K562 (cell line): ENCODE data around the gene RPS6KA4. TPM values are rescaled to one million over a fixed set of nuclear protein-coding genes. Genes with fewer than 3 reads are reported as not detected.

ENCODE experiments used
- ATAC-seq: fragments of 200-7000 bp; cut with Tn5 transposase; 3 replicates; pipeline ENCODE4 v1.9.1; 2020; ENCODE audit warnings: moderate library complexity
- BruUV-seq: library from RNA; stranded (reverse); fragments of 400-500 nt; replicated peaks from 2 replicates; lab custom pipeline; 2021; lab: Mats Ljungman, UMichigan
- CTCF ChIA-PET: fragments of 300-600 bp; formaldehyde crosslinking; extraction: SDS; loops from one replicate; lab custom pipeline; 2021; ENCODE audit warnings: low intra/inter-chr PET ratio; lab: Yijun Ruan, JAX
- POLR2A ChIA-PET: fragments of 300-600, 350-650 bp; sonication (Branson Sonifier 250); formaldehyde crosslinking; extraction: SDS; loops from one replicate; lab custom pipeline; 2021; ENCODE audit warnings: antibody characterized with exemption, inconsistent platforms; lab: Yijun Ruan, JAX
- DNase-seq, 4 experiments: peaks; one replicate each; pipeline versions ENCODE4 v3.0.0 to v3.0.0-alpha.2; 2011 to 2018; ENCODE audit warnings: low spot score in 3 of 4, mixed read lengths in 3 of 4; ENCODE audit errors: extremely low read depth in 1 of 4
- FAIRE-seq: peaks from 2 replicates; lab custom pipeline; 2011; peaks lifted over from hg19 to GRCh38; lab: Jason Lieb, UNC
- H2AFZ ChIP-seq: 2 replicates; pipeline ENCODE4 v1.6.0; 2011; ENCODE audit warnings: low read depth, low read length, control low read depth, inconsistent platforms
- H3K27ac ChIP-seq: fragments of 200-600 bp; 3 replicates; pipeline ENCODE4 v1.8.0; 2011; ENCODE audit warnings: low read depth, mild to moderate bottlenecking, control low read depth, inconsistent platforms, low read length, moderate library complexity, mixed read lengths; ENCODE audit errors: extremely low read depth
- H3K27me3 ChIP-seq, 2 experiments: fragments of 300-600 bp in 1 of 2; 2 replicates in 1 of 2; 3 replicates in 1 of 2; pipeline versions ENCODE4 v1.6.0 to v1.8.0; 2011; ENCODE audit warnings: inconsistent platforms in 2 of 2, low read length in 2 of 2, mild to moderate bottlenecking in 1 of 2, mixed read lengths in 1 of 2, moderate library complexity in 1 of 2; ENCODE audit not compliant: control insufficient read depth in 2 of 2, insufficient read depth in 2 of 2
- H3K36me3 ChIP-seq: fragments of 300-600 bp; 3 replicates; pipeline ENCODE4 v1.8.0; 2011; ENCODE audit warnings: mild to moderate bottlenecking, low read length, inconsistent platforms; ENCODE audit not compliant: control insufficient read depth, insufficient read depth
- H3K4me1 ChIP-seq, 2 experiments: fragments of 200-600 bp in 1 of 2; replicated peaks in 1 of 2; 2 replicates in 1 of 2; 3 replicates in 1 of 2; pipeline versions ENCODE4 v1.5.1 to v1.8.0; 2011; ENCODE audit warnings: inconsistent platforms in 2 of 2, low read length in 2 of 2, mild to moderate bottlenecking in 1 of 2, mixed read lengths in 1 of 2, moderate library complexity in 1 of 2; ENCODE audit not compliant: control insufficient read depth in 2 of 2, insufficient read depth in 2 of 2
- H3K4me2 ChIP-seq: 2 replicates; pipeline ENCODE4 v1.6.1; 2011; ENCODE audit warnings: low read length, control low read depth, inconsistent platforms, mixed read lengths; ENCODE audit not compliant: insufficient read depth
- H3K4me3 ChIP-seq: fragments of 200-600 bp; sonication (generic), shearing (Covaris generic); 2 replicates; pipeline ENCODE4 v1.5.1; 2016; ENCODE audit warnings: control low read depth, inconsistent platforms
- H3K79me2 ChIP-seq: fragments of 200-600 bp; 3 replicates; pipeline ENCODE4 v1.8.0; 2011; ENCODE audit warnings: low read length, inconsistent platforms; ENCODE audit not compliant: control insufficient read depth, insufficient read depth
- H3K9ac ChIP-seq, 2 experiments: 2 replicates each; pipeline versions ENCODE4 v1.6.0 to v1.6.1; 2011; ENCODE audit warnings: low read depth in 2 of 2, low read length in 2 of 2, control low read depth in 1 of 2, inconsistent platforms in 1 of 2, mild to moderate bottlenecking in 1 of 2, mixed read lengths in 1 of 2; ENCODE audit not compliant: insufficient read depth in 1 of 2
- H3K9me1 ChIP-seq: one replicate; pipeline ENCODE4 v1.6.0; 2011; ENCODE audit warnings: inconsistent platforms, mild to moderate bottlenecking, low read length, moderate library complexity; ENCODE audit not compliant: control insufficient read depth, insufficient read depth
- H3K9me3 ChIP-seq: replicated peaks from 2 replicates; pipeline ENCODE4 v1.5.1; 2011; ENCODE audit warnings: low read depth, low read length, inconsistent platforms; ENCODE audit not compliant: control insufficient read depth, insufficient read depth
- H4K20me1 ChIP-seq: replicated peaks from 2 replicates; pipeline ENCODE4 v1.6.1; 2011; ENCODE audit warnings: low read length, inconsistent platforms, mixed read lengths; ENCODE audit not compliant: control insufficient read depth, insufficient read depth
- ARID3A ChIP-seq: IDR thresholded peaks from 2 replicates; pipeline ENCODE4 v1.6.1; 2012; ENCODE audit warnings: low read depth, low read length, improper control_type of control experiment, borderline replicate concordance
- BCOR ChIP-seq: fragments of 450-650 bp; IDR thresholded peaks from 2 replicates; pipeline ENCODE4 v1.6.1; 2016
- CAMTA2 ChIP-seq: fragments of 250-450 bp; sonication (Bioruptor Pico); conservative IDR thresholded peaks from 2 replicates; pipeline ENCODE4 v1.5.1; 2022
- CBX3 ChIP-seq, 2 experiments: IDR thresholded peaks; 1 replicate in 1 of 2; 2 replicates in 1 of 2; pipeline ENCODE4 v1.6.1; 2012; ENCODE audit warnings: inconsistent platforms in 2 of 2, low read length in 2 of 2, borderline replicate concordance in 1 of 2, control low read depth in 1 of 2
- EP400 ChIP-seq: fragments of 450-650 bp; IDR thresholded peaks from 2 replicates; pipeline ENCODE4 v1.6.1; 2017; ENCODE audit warnings: antibody characterized with exemption, mild to moderate bottlenecking, moderate library complexity
- EZH2 ChIP-seq: IDR thresholded peaks from 2 replicates; pipeline ENCODE4 v1.6.1; 2012; ENCODE audit warnings: low read depth, mild to moderate bottlenecking, inconsistent platforms, low read length, borderline replicate concordance
- FOXA1 ChIP-seq: fragments of 450-650 bp; IDR thresholded peaks from 2 replicates; pipeline ENCODE4 v1.6.1; 2016; ENCODE audit warnings: mild to moderate bottlenecking, borderline replicate concordance
- KDM1A ChIP-seq, 2 experiments: fragments of 450-650 bp; IDR thresholded peaks; 2 replicates each; pipeline ENCODE4 v1.6.1; 2016; ENCODE audit warnings: mild to moderate bottlenecking in 2 of 2
- KDM5B ChIP-seq: fragments of 200-600 bp; sonication (generic); IDR thresholded peaks from 2 replicates; pipeline ENCODE4 v1.6.1; 2012; ENCODE audit warnings: low read depth, mild to moderate bottlenecking, moderate library complexity, low read length, control low read depth, inconsistent platforms; ENCODE audit not compliant: insufficient replicate concordance
- KLF13 ChIP-seq: fragments of 450-650 bp; IDR thresholded peaks from 2 replicates; pipeline ENCODE4 v1.6.1; 2016; ENCODE audit warnings: missing genetic modification characterization, low read depth, mild to moderate bottlenecking, missing compliant biosample characterization, moderate library complexity, borderline replicate concordance
- MCM5 ChIP-seq: fragments of 450-650 bp; IDR thresholded peaks from 2 replicates; pipeline ENCODE4 v1.6.1; 2016; ENCODE audit warnings: low read depth
- NFRKB ChIP-seq: fragments of 450-650 bp; IDR thresholded peaks from 2 replicates; pipeline ENCODE4 v1.6.1; 2016; ENCODE audit warnings: low read depth
- NFYB ChIP-seq: IDR thresholded peaks from 2 replicates; pipeline ENCODE4 v1.6.1; 2011; ENCODE audit warnings: mild to moderate bottlenecking, moderate library complexity; ENCODE audit not compliant: insufficient read length; ENCODE audit errors: extremely low read depth
- NR3C1 ChIP-seq: sonication (generic); formaldehyde crosslinking; IDR thresholded peaks from 2 replicates; pipeline ENCODE4 v1.8.1; 2022; ENCODE audit warnings: missing genetic modification reagents
- PHTF2 ChIP-seq: fragments of 250-450 bp; sonication (Bioruptor Pico); IDR thresholded peaks from 2 replicates; pipeline ENCODE4 v1.5.0; 2021; ENCODE audit warnings: mild to moderate bottlenecking
- POLR2AphosphoS5 ChIP-seq: IDR thresholded peaks from 2 replicates; pipeline ENCODE4 v1.6.1; 2011; ENCODE audit warnings: mild to moderate bottlenecking, low read depth, low read length, moderate library complexity; ENCODE audit not compliant: control insufficient read depth, insufficient read depth
- RAD51 ChIP-seq: fragments of 450-650 bp; IDR thresholded peaks from 2 replicates; pipeline ENCODE4 v1.7.1; 2016; ENCODE audit warnings: low read depth, mild to moderate bottlenecking, borderline replicate concordance
- RBM25 ChIP-seq: fragments of 200-400 bp; formaldehyde crosslinking; IDR thresholded peaks from 2 replicates; pipeline ENCODE4 v1.6.1; 2018; ENCODE audit warnings: low read length, low read depth, moderate library complexity; ENCODE audit not compliant: severe bottlenecking
- RCOR1 ChIP-seq, 2 experiments: IDR thresholded peaks; 2 replicates each; pipeline ENCODE4 v1.6.1; 2012; ENCODE audit warnings: low read depth in 2 of 2, low read length in 2 of 2, borderline replicate concordance in 1 of 2, improper control_type of control experiment in 1 of 2
- SMARCA5 ChIP-seq: fragments of 450-650 bp; IDR thresholded peaks from 2 replicates; pipeline ENCODE4 v1.6.1; 2016
- TRIM24 ChIP-seq, 2 experiments: fragments of 450-650 bp; IDR thresholded peaks; 2 replicates each; pipeline ENCODE4 v1.6.1; 2016
- ZNF146 ChIP-seq: IDR thresholded peaks from one replicate; pipeline ENCODE4 v1.6.1; 2018; ENCODE audit warnings: missing compliant biosample characterization; ENCODE audit not compliant: unreplicated experiment
- ZNF696 ChIP-seq: fragments of 250-450 bp; sonication (Bioruptor Pico); conservative IDR thresholded peaks from 2 replicates; pipeline ENCODE4 v1.4.0; 2020; ENCODE audit warnings: mild to moderate bottlenecking, moderate library complexity
- whole genome bisulfite sequencing: fragments of 100-300 bp; shearing (Covaris generic); methylation state at CpG from one replicate; pipeline ENCODE4 v1.1.6; 2016; ENCODE audit warnings: low coverage, mixed read lengths; ENCODE audit not compliant: insufficient coverage; ENCODE audit errors: missing lambda C conversion rate; 5-methylcytosine and 5-hydroxymethylcytosine counted together
- in situ Hi-C: fragments of 300-500 bp; cut with MboI; formaldehyde crosslinking; loops from 4 replicates; pipeline ENCODE4 v1.15.0; 2018; ENCODE audit warnings: inconsistent platforms, mixed read lengths
- intact Hi-C: fragments of 100-400 bp; cut with micrococcal nuclease; formaldehyde crosslinking; loops from 2 replicates; pipeline ENCODE4 v1.14.2; 2022
- polyA plus RNA-seq, 8 experiments: library from polyadenylated mRNA; depleted of rRNA in 4 of 8; stranded (reverse) in 5 of 8; unstranded in 3 of 8; fragments of >200 nt; fragmentation: Nextera tagmentation in 2 of 8; fragmentation: Illumina TruSeq in 1 of 8; extraction: Ambion mirVana in 2 of 8; extraction: Trizol in 1 of 8; gene quantifications; 2 replicates each; pipeline versions ENCODE4 v1.2.1 to v1.2.3, GENCODE V29; 2011 to 2014; ENCODE audit warnings: inconsistent platforms in 1 of 8, missing spikeins in 1 of 8
- total RNA-seq, 7 experiments: library from RNA; depleted of rRNA in 6 of 7; stranded (reverse); fragments of >200 nt in 6 of 7; fragmentation: Illumina TruSeq in 2 of 7; extraction: Trizol in 2 of 7; gene quantifications; 2 replicates each; pipeline versions ENCODE4 v1.2.1 to v1.2.3, GENCODE V29; 2011 to 2021; ENCODE audit warnings: low replicate concordance in 1 of 7
- TF ChIP-seq, protein P1 (sequence below): fragments of 450-650 bp; IDR thresholded peaks from 2 replicates; pipeline ENCODE4 v1.6.1; 2016

RPS6KA4 gene
- total and polyA plus RNA-seq, 9 of the 15 experiments (the other 6 are each of a cell fraction or from before 2014, with no cell fraction given), result 0.15 to 23.8 (median 9.8) TPM

GRCh38 chr11:64327375-64327774, 31.6 kb upstream of the RPS6KA4 start:
- H3K27me3 ChIP-seq, result no peaks in the 10 kb centered on the region
- peaks cover 18 to 44% of the 10 kb centered on the region in 2 experiments for H3K4me1 ChIP-seq
- DNase-seq (no peak), FAIRE-seq (no peak), ATAC-seq (no peak)
- no peaks in the 10 kb centered on the region; the same call in 1 of the 2 replicates for H3K9me3 ChIP-seq
- H3K9ac ChIP-seq, result no peak overlapping the region
- H3K27ac ChIP-seq, result no peak overlapping the region
- in situ Hi-C loops, result no loop called here
- ChIA-PET CTCF (no interaction called here), POLR2A (interaction anchor here (1.5 kb wide), 1 partner anchor 10 kb away, joined by 6 read pairs; the partner anchor contains the start of genes PRDX5 and TRMT112)
- H2AFZ ChIP-seq, result no peak overlapping the region
- peaks cover 5% of the 10 kb centered on the region; the same call in 2 of the 3 replicates for H3K36me3 ChIP-seq
- no peaks in the 10 kb centered on the region for H4K20me1 ChIP-seq
- H3K9me1 ChIP-seq, result no peaks in the 10 kb centered on the region
- no TSS peak for BruUV-seq
- no peak overlapping the region for H3K4me2 ChIP-seq
- H3K79me2 ChIP-seq, result no peaks in the 10 kb centered on the region
- intact Hi-C loops, result no loop called here
- 15% methylated on average over 2 of the region's 2 CpGs for WGBS
- no peak overlapping the region for H3K4me3 ChIP-seq
- no peak for TF ChIP-seq FOXA1
- peak in 1 of 2 experiments; percentile 87; a peak in 2 of 3 replicates for TF ChIP-seq CBX3 (IDR thresholded peaks at IDR 0.05; ENCODE audit: borderline replicate concordance in 1 of 2, low read length in 2 of 2)
- TF ChIP-seq TRIM24 (IDR thresholded peaks at IDR 0.05), result 0 out of 4 replicates have a peak, but pooled peaks of 1 of the 2 experiments have one; percentile 12
- no peak for TF ChIP-seq NFRKB
- TF ChIP-seq ZNF696 (CRISPR knock-in tag), result no peak
- no peak for TF ChIP-seq ARID3A
- TF ChIP-seq MCM5, result no peak
- TF ChIP-seq KDM1A (IDR thresholded peaks at IDR 0.05), result peak; percentile 33 to 51; a peak in 2 of 4 replicates
- TF ChIP-seq NFYB, result peak; percentile 32
- 0 out of 4 replicates have a peak, but pooled peaks of 1 of the 2 experiments have one; percentile 48 for TF ChIP-seq RCOR1 (IDR thresholded peaks at IDR 0.05; ENCODE audit: borderline replicate concordance in 1 of 2, low read depth in 2 of 2, low read length in 2 of 2)
- TF ChIP-seq EZH2, result no peak
- no peak for TF ChIP-seq PHTF2 (CRISPR knock-in tag)
- no peak for TF ChIP-seq CAMTA2 (CRISPR knock-in tag)
- TF ChIP-seq KLF13 (tag), result no peak
- peak; percentile 87 for TF ChIP-seq BCOR
- TF ChIP-seq KDM5B, result no peak
- TF ChIP-seq RAD51, result 0 out of 2 replicates have a peak, but pooled peaks have one; percentile 28
- TF ChIP-seq NR3C1 (CRISPR knock-in tag), result no peak
- TF ChIP-seq ZNF146, result no peak
- TF ChIP-seq, protein P1, sequence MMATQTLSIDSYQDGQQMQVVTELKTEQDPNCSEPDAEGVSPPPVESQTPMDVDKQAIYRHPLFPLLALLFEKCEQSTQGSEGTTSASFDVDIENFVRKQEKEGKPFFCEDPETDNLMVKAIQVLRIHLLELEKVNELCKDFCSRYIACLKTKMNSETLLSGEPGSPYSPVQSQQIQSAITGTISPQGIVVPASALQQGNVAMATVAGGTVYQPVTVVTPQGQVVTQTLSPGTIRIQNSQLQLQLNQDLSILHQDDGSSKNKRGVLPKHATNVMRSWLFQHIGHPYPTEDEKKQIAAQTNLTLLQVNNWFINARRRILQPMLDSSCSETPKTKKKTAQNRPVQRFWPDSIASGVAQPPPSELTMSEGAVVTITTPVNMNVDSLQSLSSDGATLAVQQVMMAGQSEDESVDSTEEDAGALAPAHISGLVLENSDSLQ, result peak; percentile 71
- TF ChIP-seq RBM25, result peak; percentile 91
- TF ChIP-seq POLR2AphosphoS5, result no peak
- no peak for TF ChIP-seq EP400
- TF ChIP-seq SMARCA5, result peak; percentile 91
